ENCODE results near the gene SELENOO.

Gene SELENOO

GRCh38 chr22:50256258-50256862, 55.5 kb downstream of the SELENOO start:
- no peak for DNase-seq

GRCh38 chr22:50257041-50257440, 56.2 kb downstream of the SELENOO start:
- no peak for DNase-seq

GRCh38 chr22:50257451-50258360, 56.9 kb downstream of the SELENOO start:
- no peak for DNase-seq

- no peak for DNase-seq
These were observed 57.8 kb downstream of the SELENOO start for GRCh38 chr22:50258361-50259292.

GRCh38 chr22:50259302-50259701, 58.5 kb downstream of the SELENOO start:
- DNase-seq, result no peak

GRCh38 chr22:50260434-50260800, 59.6 kb downstream of the SELENOO start:
- no peak for DNase-seq

GRCh38 chr22:50260801-50261614, 60.2 kb downstream of the SELENOO start:
- no peak for DNase-seq

- no peak for DNase-seq
These were observed 61.0 kb downstream of the SELENOO start, which contains the start of gene MAPK12 for GRCh38 chr22:50261615-50262459. MAPK12 (minus strand) TSS chr22:50261683; CDS start chr22:50261509, 174 bp downstream.

GRCh38 chr22:50262460-50262911, 61.7 kb downstream of the SELENOO start:
- DNase-seq, result no peak

- no peak for DNase-seq
These were observed 62.3 kb downstream of the SELENOO start for GRCh38 chr22:50262973-50263617.

- no peak for DNase-seq
These were observed 63.4 kb downstream of the SELENOO start for GRCh38 chr22:50264104-50264745.

GRCh38 chr22:50264946-50265669, 64.3 kb downstream of the SELENOO start:
- DNase-seq, result no peak

- no peak for DNase-seq
These were observed 66.2 kb downstream of the SELENOO start for GRCh38 chr22:50266994-50267393.

Measured in stimulated activated naive CD4-positive, alpha-beta T cell treated with Interleukin-2 at 50 U/mL for 16 hours (primary cell).